H9 (cell line): Measurements from ENCODE around the gene CAMTA1. TPM values are rescaled to one million over a fixed set of nuclear protein-coding genes. Genes with fewer than 3 reads are reported as not detected.
A peak's percentile ranks its signal among the peaks of the same experiment; 100 is the strongest.

Experiments
- DNase-seq: peaks from one replicate; pipeline ENCODE4 v3.0.0-alpha.2; 2017
- H2AFZ ChIP-seq: one replicate; pipeline ENCODE4 v1.6.1; 2013; ENCODE audit warnings: mild to moderate bottlenecking, low read length, control low read depth, moderate library complexity
- H2AK5ac ChIP-seq: 2 replicates; pipeline ENCODE4 v1.6.1; 2013; ENCODE audit warnings: low read length, control low read depth, mixed read lengths; ENCODE audit not compliant: insufficient read length
- H2BK120ac ChIP-seq: one replicate; pipeline ENCODE4 v1.6.1; 2013; ENCODE audit warnings: low read depth, mild to moderate bottlenecking, low read length, control low read depth, inconsistent platforms; ENCODE audit not compliant: poor library complexity, severe bottlenecking
- H2BK12ac ChIP-seq: 2 replicates; pipeline ENCODE4 v1.6.1; 2013; ENCODE audit warnings: low read length, control low read depth, mixed read lengths, low read depth; ENCODE audit not compliant: insufficient read length
- H2BK15ac ChIP-seq: 2 replicates; pipeline ENCODE4 v1.6.1; 2013; ENCODE audit warnings: low read depth, low read length, control low read depth
- H2BK20ac ChIP-seq: one replicate; pipeline ENCODE4 v1.6.1; 2013; ENCODE audit warnings: low read depth, mild to moderate bottlenecking, low read length, control low read depth, inconsistent platforms; ENCODE audit not compliant: poor library complexity, severe bottlenecking
- H2BK5ac ChIP-seq: 2 replicates; pipeline ENCODE4 v1.6.1; 2013; ENCODE audit warnings: low read length, control low read depth, mixed read lengths; ENCODE audit not compliant: insufficient read length
- H3K14ac ChIP-seq: 2 replicates; pipeline ENCODE4 v1.6.1; 2013; ENCODE audit warnings: low read length, control low read depth; ENCODE audit not compliant: insufficient read depth
- H3K18ac ChIP-seq: 2 replicates; pipeline ENCODE4 v1.6.1; 2013; ENCODE audit warnings: low read depth, mild to moderate bottlenecking, mixed read lengths, low read length, control low read depth; ENCODE audit not compliant: insufficient read length
- H3K23ac ChIP-seq: 2 replicates; pipeline ENCODE4 v1.6.1; 2013; ENCODE audit warnings: low read length, control low read depth, mixed read lengths, low read depth; ENCODE audit not compliant: insufficient read length
- H3K23me2 ChIP-seq: 2 replicates; pipeline ENCODE4 v1.6.1; 2013; ENCODE audit warnings: low read depth, mild to moderate bottlenecking, mixed read lengths, low read length, control low read depth; ENCODE audit not compliant: insufficient read length, poor library complexity, severe bottlenecking
- H3K27ac ChIP-seq: 2 replicates; pipeline ENCODE4 v1.5.1; 2013; ENCODE audit warnings: low read length, control low read depth, mixed read lengths, low read depth; ENCODE audit not compliant: insufficient read length
- H3K27me3 ChIP-seq: 2 replicates; pipeline ENCODE4 v1.6.1; 2013; ENCODE audit warnings: low read length, control low read depth, inconsistent platforms; ENCODE audit not compliant: insufficient read depth
- H3K4ac ChIP-seq: 2 replicates; pipeline ENCODE4 v1.6.1; 2013; ENCODE audit warnings: low read depth, mild to moderate bottlenecking, control low read depth, inconsistent platforms, low read length, moderate library complexity
- H3K4me1 ChIP-seq: 2 replicates; pipeline ENCODE4 v1.6.1; 2013; ENCODE audit warnings: low read length, control low read depth, inconsistent platforms; ENCODE audit not compliant: insufficient read depth
- H3K4me2 ChIP-seq: 2 replicates; pipeline ENCODE4 v1.6.1; 2013; ENCODE audit warnings: low read length, control low read depth, mixed read lengths; ENCODE audit not compliant: insufficient read length, insufficient read depth
- H3K56ac ChIP-seq: 2 replicates; pipeline ENCODE4 v1.6.1; 2013; ENCODE audit warnings: low read depth, mild to moderate bottlenecking, mixed read lengths, low read length, control low read depth; ENCODE audit not compliant: insufficient read length
- H3K79me1 ChIP-seq: 2 replicates; pipeline ENCODE4 v1.6.1; 2013; ENCODE audit warnings: low read depth, mild to moderate bottlenecking, moderate library complexity, low read length, control low read depth, inconsistent platforms; ENCODE audit not compliant: insufficient read depth, poor library complexity, severe bottlenecking
- H3K79me2 ChIP-seq: 2 replicates; pipeline ENCODE4 v1.6.1; 2013; ENCODE audit warnings: low read length, control low read depth, inconsistent platforms; ENCODE audit not compliant: insufficient read depth
- H3K9ac ChIP-seq: 2 replicates; pipeline ENCODE4 v1.6.1; 2013; ENCODE audit warnings: low read length, control low read depth, mixed read lengths; ENCODE audit not compliant: insufficient read length; ENCODE audit errors: extremely low read depth
- H3K9me3 ChIP-seq: one replicate; pipeline ENCODE4 v1.6.1; 2013; ENCODE audit warnings: low read depth, low read length, inconsistent platforms; ENCODE audit not compliant: control insufficient read depth
- H3T11ph ChIP-seq: one replicate; pipeline ENCODE4 v1.6.1; 2013; ENCODE audit warnings: mild to moderate bottlenecking, low read length, control low read depth, inconsistent platforms
- H4K20me1 ChIP-seq: one replicate; pipeline ENCODE4 v1.6.1; 2013; ENCODE audit not compliant: control insufficient read depth, insufficient read length, insufficient read depth
- H4K5ac ChIP-seq: 2 replicates; pipeline ENCODE4 v1.6.1; 2013; ENCODE audit warnings: low read depth, mild to moderate bottlenecking, mixed read lengths, low read length, control low read depth; ENCODE audit not compliant: insufficient read length
- H4K8ac ChIP-seq: replicated peaks from 2 replicates; pipeline ENCODE4 v1.6.1; 2013; ENCODE audit warnings: low read length, control low read depth, mixed read lengths, low read depth; ENCODE audit not compliant: insufficient read length
- H4K91ac ChIP-seq: 2 replicates; pipeline ENCODE4 v1.6.1; 2013; ENCODE audit warnings: low read depth, mild to moderate bottlenecking, moderate library complexity, mixed read lengths, low read length, control low read depth; ENCODE audit not compliant: insufficient read length
- H3K27ac Mint-ChIP-seq, 3 experiments: 2 replicates in 2 of 3; 3 replicates in 1 of 3; pipeline ENCODE4 v1.8.0; 2020 to 2021; ENCODE audit warnings: mixed read lengths in 3 of 3, mild to moderate bottlenecking in 1 of 3, moderate library complexity in 1 of 3
- H3K27me3 Mint-ChIP-seq: 2 replicates; pipeline ENCODE4 v1.8.0; 2021; ENCODE audit warnings: low read depth, mild to moderate bottlenecking, moderate library complexity, mixed read lengths
- H3K36me3 Mint-ChIP-seq, 3 experiments: 2 replicates in 2 of 3; 3 replicates in 1 of 3; pipeline ENCODE4 v1.8.0; 2020 to 2021; ENCODE audit warnings: low read depth in 3 of 3, mixed read lengths in 3 of 3; ENCODE audit not compliant: insufficient read depth in 1 of 3
- H3K4me1 Mint-ChIP-seq, 2 experiments: 2 replicates each; pipeline ENCODE4 v1.8.0; 2020; ENCODE audit warnings: mixed read lengths in 2 of 2
- H3K4me3 Mint-ChIP-seq, 2 experiments: 2 replicates in 1 of 2; 3 replicates in 1 of 2; pipeline ENCODE4 v1.8.0; 2020 to 2021; ENCODE audit warnings: mild to moderate bottlenecking in 2 of 2, mixed read lengths in 2 of 2, moderate library complexity in 1 of 2
- H3K9me3 Mint-ChIP-seq, 2 experiments: 2 replicates in 1 of 2; 3 replicates in 1 of 2; pipeline ENCODE4 v1.8.0; 2020; ENCODE audit warnings: mild to moderate bottlenecking in 2 of 2, mixed read lengths in 2 of 2, moderate library complexity in 1 of 2
- WGBS: extraction: QIAGEN DNeasy Blood & Tissue Kit; methylation state at CpG from one replicate; pipeline ENCODE4 v1.1.7; 2013; ENCODE audit warnings: missing lambda C conversion rate, low lambda C conversion rate, mixed read lengths; ENCODE audit not compliant: insufficient read length; ENCODE audit errors: extremely low coverage; 5-methylcytosine and 5-hydroxymethylcytosine counted together
- total RNA-seq: library from RNA; stranded (reverse); gene quantifications from 2 replicates; pipeline ENCODE4 v1.2.1, GENCODE V29; 2021
- TF ChIP-seq, protein P1 (sequence below): fragments of 200-600 bp; sonication (generic); conservative IDR thresholded peaks from 3 replicates; pipeline ENCODE4 v1.8.0; 2021; ENCODE audit warnings: antibody characterized with exemption, mild to moderate bottlenecking

The CAMTA1 gene
- total RNA-seq, 1 experiment from 2014 or later = 115 TPM

DNA sequence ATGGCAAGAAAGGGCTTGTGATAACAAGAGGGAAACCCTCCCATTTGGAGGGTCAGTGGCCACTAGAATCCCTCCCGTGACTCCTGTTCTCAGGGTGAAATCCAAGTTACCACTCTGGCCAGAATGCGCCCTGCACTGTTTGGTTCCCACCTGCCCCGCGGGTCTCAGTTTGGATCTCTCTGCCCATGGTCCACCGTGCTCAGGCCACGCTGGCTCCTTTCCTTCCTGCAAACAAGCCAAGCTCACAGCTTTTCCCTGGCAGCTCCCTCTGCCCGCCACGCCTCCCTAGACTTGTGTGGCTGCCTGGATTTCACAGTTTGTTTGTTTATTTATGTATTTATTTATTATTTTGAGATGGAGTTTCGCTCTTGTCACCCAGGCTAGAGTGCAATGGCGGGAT lies 806.3 kb downstream of the CAMTA1 start:
- H3K18ac ChIP-seq = no peak overlapping the region
- H3K4me1 Mint-ChIP-seq = peaks cover 5% of the 10 kb centered on the region in 2 experiments; a peak in 2 of 4 replicates
- no peak overlapping the region for H3K4me3 Mint-ChIP-seq
- H3K4me2 ChIP-seq = no peak overlapping the region
- H3K56ac ChIP-seq = no peak overlapping the region
- no peak overlapping the region for H3K9ac ChIP-seq
- WGBS = no CpG with 5 or more reads among the region's 10 CpGs
- no peak for DNase-seq
- H4K8ac ChIP-seq = no peak overlapping the region
- no peak overlapping the region for H3T11ph ChIP-seq
- TF ChIP-seq, protein P1, sequence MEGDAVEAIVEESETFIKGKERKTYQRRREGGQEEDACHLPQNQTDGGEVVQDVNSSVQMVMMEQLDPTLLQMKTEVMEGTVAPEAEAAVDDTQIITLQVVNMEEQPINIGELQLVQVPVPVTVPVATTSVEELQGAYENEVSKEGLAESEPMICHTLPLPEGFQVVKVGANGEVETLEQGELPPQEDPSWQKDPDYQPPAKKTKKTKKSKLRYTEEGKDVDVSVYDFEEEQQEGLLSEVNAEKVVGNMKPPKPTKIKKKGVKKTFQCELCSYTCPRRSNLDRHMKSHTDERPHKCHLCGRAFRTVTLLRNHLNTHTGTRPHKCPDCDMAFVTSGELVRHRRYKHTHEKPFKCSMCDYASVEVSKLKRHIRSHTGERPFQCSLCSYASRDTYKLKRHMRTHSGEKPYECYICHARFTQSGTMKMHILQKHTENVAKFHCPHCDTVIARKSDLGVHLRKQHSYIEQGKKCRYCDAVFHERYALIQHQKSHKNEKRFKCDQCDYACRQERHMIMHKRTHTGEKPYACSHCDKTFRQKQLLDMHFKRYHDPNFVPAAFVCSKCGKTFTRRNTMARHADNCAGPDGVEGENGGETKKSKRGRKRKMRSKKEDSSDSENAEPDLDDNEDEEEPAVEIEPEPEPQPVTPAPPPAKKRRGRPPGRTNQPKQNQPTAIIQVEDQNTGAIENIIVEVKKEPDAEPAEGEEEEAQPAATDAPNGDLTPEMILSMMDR = no peak
- no peaks in the 10 kb centered on the region for H4K20me1 ChIP-seq
- no peaks in the 10 kb centered on the region for H3K23me2 ChIP-seq
- peak overlapping the region in 2 of 3 experiments; percentile 48 to 53; a peak in 2 of 7 replicates for H3K27ac Mint-ChIP-seq
- no peaks in the 10 kb centered on the region for H3K4me1 ChIP-seq
- no peak overlapping the region for H2BK120ac ChIP-seq
- H3K9me3 Mint-ChIP-seq = no peaks in the 10 kb centered on the region
- H2AFZ ChIP-seq = no peak overlapping the region
- no peak overlapping the region for H2BK20ac ChIP-seq
- no peaks in the 10 kb centered on the region for H3K27me3 ChIP-seq
- no peak overlapping the region for H2AK5ac ChIP-seq
- no peaks in the 10 kb centered on the region for H3K79me2 ChIP-seq
- H3K79me1 ChIP-seq = no peaks in the 10 kb centered on the region
- H3K36me3 Mint-ChIP-seq = no peaks in the 10 kb centered on the region
- no peak overlapping the region for H2BK15ac ChIP-seq
- no peak overlapping the region for H3K23ac ChIP-seq
- H3K4ac ChIP-seq = no peak overlapping the region
- H2BK5ac ChIP-seq = no peak overlapping the region
- no peak overlapping the region for H4K5ac ChIP-seq
- no peak overlapping the region for H3K27ac ChIP-seq
- no peak overlapping the region for H2BK12ac ChIP-seq
- no peak overlapping the region for H3K14ac ChIP-seq
- no peaks in the 10 kb centered on the region for H3K27me3 Mint-ChIP-seq
- H3K9me3 ChIP-seq = no peaks in the 10 kb centered on the region
- no peak overlapping the region for H4K91ac ChIP-seq
